BLaER1 (cell line): ENCODE results near the gene OLFM2.

Source experiments
- H3K27ac ChIP-seq: shearing (Covaris generic); formaldehyde crosslinking; 2 replicates; pipeline ENCODE4 v1.8.1; 2022
- H3K27me3 ChIP-seq: shearing (Covaris generic); formaldehyde crosslinking; 2 replicates; pipeline ENCODE4 v1.8.1; 2022
- H3K36me3 ChIP-seq: shearing (Covaris generic); formaldehyde crosslinking; 2 replicates; pipeline ENCODE4 v1.8.1; 2022
- H3K4me1 ChIP-seq: shearing (Covaris generic); formaldehyde crosslinking; 2 replicates; pipeline ENCODE4 v1.8.1; 2022
- H3K4me2 ChIP-seq: shearing (Covaris generic); formaldehyde crosslinking; 2 replicates; pipeline ENCODE4 v1.8.1; 2022
- H3K4me3 ChIP-seq: shearing (Covaris generic); formaldehyde crosslinking; 2 replicates; pipeline ENCODE4 v1.8.1; 2022
- H3K9ac ChIP-seq: shearing (Covaris generic); formaldehyde crosslinking; 2 replicates; pipeline ENCODE4 v1.8.1; 2022
- H3K9me3 ChIP-seq: shearing (Covaris generic); formaldehyde crosslinking; 2 replicates; pipeline ENCODE4 v1.8.1; 2022
- H4K20me1 ChIP-seq: shearing (Covaris generic); formaldehyde crosslinking; 2 replicates; pipeline ENCODE4 v1.8.1; 2022
- Cebpa-rat ChIP-seq: shearing (Covaris generic); IDR thresholded peaks from 2 replicates; pipeline ENCODE4 v1.8.1; 2022

Gene OLFM2

GRCh38 chr19:9911524-9912185, 24.7 kb downstream of the OLFM2 start:
- no peak overlapping the region for H3K9ac ChIP-seq
- 0 out of 2 replicates have a peak, but pooled peaks cover 4% of the 10 kb centered on the region for H3K4me1 ChIP-seq
- peaks cover 57% of the 10 kb centered on the region for H3K27me3 ChIP-seq
- H3K36me3 ChIP-seq: no peaks in the 10 kb centered on the region
- H4K20me1 ChIP-seq: peaks cover 30% of the 10 kb centered on the region
- no peak overlapping the region for H3K4me3 ChIP-seq
- no peaks in the 10 kb centered on the region; the same call in 1 of the 2 replicates for H3K9me3 ChIP-seq
- no peak overlapping the region for H3K27ac ChIP-seq
- H3K4me2 ChIP-seq: no peak overlapping the region
- TF ChIP-seq Cebpa-rat: no peak

- no peaks in the 10 kb centered on the region; the same call in 1 of the 2 replicates for H3K9me3 ChIP-seq
- H4K20me1 ChIP-seq: peaks cover 30% of the 10 kb centered on the region
- no peak overlapping the region for H3K4me3 ChIP-seq
- no peaks in the 10 kb centered on the region for H3K36me3 ChIP-seq
- TF ChIP-seq Cebpa-rat: no peak
- no peak overlapping the region for H3K4me2 ChIP-seq
- H3K27me3 ChIP-seq: peaks cover 57% of the 10 kb centered on the region
- 0 out of 2 replicates have a peak, but pooled peaks cover 4% of the 10 kb centered on the region for H3K4me1 ChIP-seq
- no peak overlapping the region for H3K27ac ChIP-seq
- no peak overlapping the region for H3K9ac ChIP-seq
Measured at GRCh38 chr19:9910625-9911024, 25.7 kb downstream of the OLFM2 start.

GRCh38 chr19:9909251-9909650, 27.1 kb downstream of the OLFM2 start:
- Histone ChIP-seq H3K4me3 (no peak overlapping the region), H3K27ac (no peak overlapping the region), H4K20me1 (peaks cover 26% of the 10 kb centered on the region), H3K9ac (no peak overlapping the region), H3K4me2 (no peak overlapping the region), H3K27me3 (peaks cover 47% of the 10 kb centered on the region), H3K36me3 (no peaks in the 10 kb centered on the region), H3K4me1 (0 out of 2 replicates have a peak, but pooled peaks cover 2% of the 10 kb centered on the region), H3K9me3 (no peaks in the 10 kb centered on the region; the same call in 1 of the 2 replicates)
- no peak for TF ChIP-seq Cebpa-rat

GRCh38 chr19:9906475-9907087, 29.7 kb downstream of the OLFM2 start:
- H3K4me1 ChIP-seq: no peaks in the 10 kb centered on the region
- no peak overlapping the region for H3K4me3 ChIP-seq
- peaks cover 22% of the 10 kb centered on the region for H3K27me3 ChIP-seq
- TF ChIP-seq Cebpa-rat: no peak
- no peak overlapping the region for H3K9ac ChIP-seq
- H3K36me3 ChIP-seq: no peaks in the 10 kb centered on the region
- no peak overlapping the region for H3K4me2 ChIP-seq
- no peaks in the 10 kb centered on the region for H3K9me3 ChIP-seq
- no peak overlapping the region for H3K27ac ChIP-seq
- H4K20me1 ChIP-seq: peaks cover 6% of the 10 kb centered on the region; the same call in 1 of the 2 replicates

GRCh38 chr19:9903336-9903735, 33.0 kb downstream of the OLFM2 start:
- Histone ChIP-seq H3K36me3 (no peaks in the 10 kb centered on the region), H3K4me2 (no peak overlapping the region), H3K4me1 (no peaks in the 10 kb centered on the region), H3K27me3 (no peaks in the 10 kb centered on the region), H3K9me3 (no peaks in the 10 kb centered on the region), H3K27ac (no peak overlapping the region), H3K4me3 (no peak overlapping the region), H3K9ac (no peak overlapping the region), H4K20me1 (no peaks in the 10 kb centered on the region)
- no peak for TF ChIP-seq Cebpa-rat

- no peaks in the 10 kb centered on the region for H4K20me1 ChIP-seq
- no peak overlapping the region for H3K9ac ChIP-seq
- no peaks in the 10 kb centered on the region for H3K36me3 ChIP-seq
- no peak for TF ChIP-seq Cebpa-rat
- H3K4me1 ChIP-seq: no peaks in the 10 kb centered on the region
- no peaks in the 10 kb centered on the region for H3K9me3 ChIP-seq
- no peak overlapping the region for H3K27ac ChIP-seq
- H3K4me2 ChIP-seq: no peak overlapping the region
- no peak overlapping the region for H3K4me3 ChIP-seq
- no peaks in the 10 kb centered on the region for H3K27me3 ChIP-seq
Measured at GRCh38 chr19:9901642-9902041, 34.7 kb downstream of the OLFM2 start.

GRCh38 chr19:9901020-9901419, 35.3 kb downstream of the OLFM2 start:
- Histone ChIP-seq H3K4me2 (no peak overlapping the region), H3K9ac (no peak overlapping the region), H3K36me3 (no peaks in the 10 kb centered on the region), H3K4me3 (no peak overlapping the region), H3K27ac (no peak overlapping the region), H3K27me3 (no peaks in the 10 kb centered on the region), H4K20me1 (no peaks in the 10 kb centered on the region), H3K9me3 (no peaks in the 10 kb centered on the region), H3K4me1 (no peaks in the 10 kb centered on the region)
- no peak for TF ChIP-seq Cebpa-rat

GRCh38 chr19:9891609-9892373, 44.5 kb downstream of the OLFM2 start:
- no peak for TF ChIP-seq Cebpa-rat
- Histone ChIP-seq H4K20me1 (no peaks in the 10 kb centered on the region), H3K9ac (no peak overlapping the region), H3K4me1 (peaks cover 9% of the 10 kb centered on the region), H3K27ac (no peak overlapping the region), H3K27me3 (no peaks in the 10 kb centered on the region), H3K4me2 (no peak overlapping the region), H3K9me3 (no peaks in the 10 kb centered on the region), H3K36me3 (no peaks in the 10 kb centered on the region), H3K4me3 (no peak overlapping the region)

GRCh38 chr19:9885077-9885552, 51.2 kb downstream of the OLFM2 start:
- Histone ChIP-seq H3K27me3 (no peaks in the 10 kb centered on the region), H3K4me2 (no peak overlapping the region), H3K4me3 (no peak overlapping the region), H3K36me3 (no peaks in the 10 kb centered on the region), H3K27ac (no peak overlapping the region), H3K9ac (no peak overlapping the region), H3K4me1 (peaks cover 3% of the 10 kb centered on the region), H3K9me3 (no peaks in the 10 kb centered on the region), H4K20me1 (no peaks in the 10 kb centered on the region)
- TF ChIP-seq Cebpa-rat: no peak

GRCh38 chr19:9883764-9884163, 52.6 kb downstream of the OLFM2 start:
- no peaks in the 10 kb centered on the region for H4K20me1 ChIP-seq
- H3K9ac ChIP-seq: no peak overlapping the region
- H3K9me3 ChIP-seq: no peaks in the 10 kb centered on the region
- H3K4me1 ChIP-seq: no peaks in the 10 kb centered on the region
- H3K36me3 ChIP-seq: no peaks in the 10 kb centered on the region
- H3K27ac ChIP-seq: no peak overlapping the region
- no peak for TF ChIP-seq Cebpa-rat
- H3K27me3 ChIP-seq: no peaks in the 10 kb centered on the region
- H3K4me2 ChIP-seq: no peak overlapping the region
- no peak overlapping the region for H3K4me3 ChIP-seq
